Peyer's patch (tissue), 4 donors: ENCODE measurements around the gene FHOD3. TPM values are rescaled to one million over a fixed set of nuclear protein-coding genes. Genes with fewer than 3 reads are reported as not detected.

Experiments used
- DNase-seq, 3 donors: peaks; one replicate each; pipeline ENCODE4 v3.0.0-alpha.2; 2017 to 2019
- H3K27ac ChIP-seq, 4 donors: fragments of 200-600 bp; sonication (generic); one replicate each; pipeline ENCODE4 v1.5.1; 2016 to 2019
- H3K27me3 ChIP-seq, 2 donors: fragments of 200-600 bp; sonication (generic); one replicate each; pipeline ENCODE4 v1.5.1; 2019
- H3K36me3 ChIP-seq, 3 donors: fragments of 200-600 bp; sonication (generic); one replicate each; pipeline ENCODE4 v1.5.1; 2016 to 2019
- H3K4me1 ChIP-seq, 4 donors: fragments of 200-600 bp; sonication (generic); one replicate each; pipeline ENCODE4 v1.5.1; 2016 to 2019
- H3K4me3 ChIP-seq, 4 donors: fragments of 200-600 bp; sonication (generic); 1 replicate in 3 of 4; 2 replicates in 1 of 4; pipeline ENCODE4 v1.5.1; 2016 to 2019; ENCODE audit warnings: mild to moderate bottlenecking in 1 of 4
- H3K9me3 ChIP-seq, 4 donors: fragments of 200-600 bp; sonication (generic); one replicate each; pipeline ENCODE4 v1.5.1; 2016 to 2019; ENCODE audit warnings: mild to moderate bottlenecking in 1 of 4
- CTCF ChIP-seq, 6 experiments: fragments of 450-650 bp in 4 of 6; fragments of 200-600 bp in 2 of 6; sonication (generic) in 1 of 6; IDR thresholded peaks; one replicate each; pipeline ENCODE4 v1.5.1; 2017 to 2019; ENCODE audit warnings: antibody characterized with exemption in 6 of 6, mild to moderate bottlenecking in 3 of 6, moderate library complexity in 1 of 6
- POLR2A ChIP-seq, 2 donors: fragments of 450-650 bp; IDR thresholded peaks; one replicate each; pipeline ENCODE4 v1.5.1; 2017; ENCODE audit warnings: antibody characterized with exemption in 2 of 2, mild to moderate bottlenecking in 2 of 2, moderate library complexity in 2 of 2
- total RNA-seq, 4 donors: library from RNA; depleted of rRNA; stranded (reverse); fragments of >200 nt; gene quantifications; one replicate each; pipeline ENCODE4 v1.1.0, GENCODE V29; 2016

Gene FHOD3
- total RNA-seq, 4 donors from 2014 or later = 0.53 to 10.7 (median 4.6) TPM

- Histone ChIP-seq H3K4me3 (no peak overlapping the region), H3K4me1 (no peaks in the 10 kb centered on the region), H3K27me3 (no peaks in the 10 kb centered on the region), H3K36me3 (no peaks in the 10 kb centered on the region), H3K27ac (no peak overlapping the region), H3K9me3 (no peaks in the 10 kb centered on the region)
- no peak for TF ChIP-seq POLR2A (IDR thresholded peaks at IDR 0.05)
- TF ChIP-seq CTCF (IDR thresholded peaks at IDR 0.05) = no peak
- DNase-seq = no peak
Measured at GRCh38 chr18:36734596-36734995, 437.1 kb downstream of the FHOD3 start.

DNA sequence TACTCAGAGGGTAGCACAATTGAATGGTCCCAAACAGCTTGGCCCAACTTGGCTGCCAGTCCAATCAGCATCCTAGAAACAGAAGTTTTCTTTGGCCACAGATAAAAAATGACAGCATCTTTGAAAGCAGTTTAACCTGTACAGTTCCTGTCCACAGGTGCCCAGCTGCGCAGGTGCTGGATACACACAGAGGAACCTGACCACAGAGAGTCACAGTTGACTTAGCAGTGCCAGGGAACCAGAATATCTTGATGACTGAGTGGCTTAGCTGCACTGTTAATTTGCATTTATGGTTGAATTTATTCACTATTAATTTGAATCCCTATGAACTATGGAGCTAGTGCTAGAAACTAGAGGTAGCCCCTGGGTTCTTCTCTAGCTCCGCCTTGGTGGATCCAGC is 437.6 kb downstream of the FHOD3 start:
- DNase-seq = peak in 1 of 3 donors; percentile 18
- Histone ChIP-seq H3K36me3 (no peaks in the 10 kb centered on the region), H3K27me3 (no peaks in the 10 kb centered on the region), H3K27ac (no peak overlapping the region), H3K4me3 (no peak overlapping the region), H3K4me1 (no peaks in the 10 kb centered on the region), H3K9me3 (no peaks in the 10 kb centered on the region)
- TF ChIP-seq CTCF (IDR thresholded peaks at IDR 0.05) = no peak
- TF ChIP-seq POLR2A (IDR thresholded peaks at IDR 0.05) = no peak

GRCh38 chr18:36736094-36736493 is 438.6 kb downstream of the FHOD3 start:
- DNase-seq = no peak
- no peaks in the 10 kb centered on the region for H3K4me1 ChIP-seq
- H3K9me3 ChIP-seq = no peaks in the 10 kb centered on the region
- no peak for TF ChIP-seq POLR2A (IDR thresholded peaks at IDR 0.05)
- TF ChIP-seq CTCF (IDR thresholded peaks at IDR 0.05) = no peak
- H3K4me3 ChIP-seq = no peak overlapping the region
- H3K27ac ChIP-seq = no peak overlapping the region
- no peaks in the 10 kb centered on the region for H3K27me3 ChIP-seq
- no peaks in the 10 kb centered on the region for H3K36me3 ChIP-seq

GRCh38 chr18:36737316-36737715 is 439.8 kb downstream of the FHOD3 start:
- Histone ChIP-seq H3K36me3 (no peaks in the 10 kb centered on the region), H3K27ac (no peak overlapping the region), H3K4me3 (no peak overlapping the region), H3K4me1 (no peaks in the 10 kb centered on the region), H3K27me3 (no peaks in the 10 kb centered on the region), H3K9me3 (no peaks in the 10 kb centered on the region)
- TF ChIP-seq POLR2A (IDR thresholded peaks at IDR 0.05) (no peak), CTCF (IDR thresholded peaks at IDR 0.05) (no peak)
- DNase-seq = no peak

- H3K36me3 ChIP-seq = no peaks in the 10 kb centered on the region
- no peaks in the 10 kb centered on the region for H3K27me3 ChIP-seq
- TF ChIP-seq POLR2A (IDR thresholded peaks at IDR 0.05) (no peak), CTCF (IDR thresholded peaks at IDR 0.05) (no peak)
- no peaks in the 10 kb centered on the region for H3K4me1 ChIP-seq
- H3K27ac ChIP-seq = no peak overlapping the region
- no peak overlapping the region for H3K4me3 ChIP-seq
- H3K9me3 ChIP-seq = no peaks in the 10 kb centered on the region
- no peak for DNase-seq
Measured at GRCh38 chr18:36744261-36744876, 446.9 kb downstream of the FHOD3 start.
